HUES6 (cell line): Measurements from ENCODE around the gene BTNL3.

Source experiments
- H3K27ac ChIP-seq: 2 replicates; pipeline ENCODE4 v1.7.0; 2013; ENCODE audit warnings: low read depth, mild to moderate bottlenecking, low read length, inconsistent platforms
- H3K27me3 ChIP-seq: 2 replicates; pipeline ENCODE4 v1.6.1; 2013; ENCODE audit warnings: low read length; ENCODE audit not compliant: control insufficient read depth, insufficient read depth
- H3K36me3 ChIP-seq: 2 replicates; pipeline ENCODE4 v1.6.1; 2013; ENCODE audit warnings: low read length; ENCODE audit not compliant: control insufficient read depth, insufficient read depth
- H3K4me1 ChIP-seq: 2 replicates; pipeline ENCODE4 v1.6.1; 2013; ENCODE audit warnings: low read length; ENCODE audit not compliant: control insufficient read depth, insufficient read depth
- H3K4me3 ChIP-seq: 2 replicates; pipeline ENCODE4 v1.5.1; 2013; ENCODE audit warnings: low read depth, low read length
- H3K9ac ChIP-seq: one replicate; pipeline ENCODE4 v1.6.1; 2013; ENCODE audit warnings: mild to moderate bottlenecking, low read length
- H3K9me3 ChIP-seq: 2 replicates; pipeline ENCODE4 v1.6.1; 2013; ENCODE audit warnings: low read depth, low read length; ENCODE audit not compliant: control insufficient read depth, insufficient read depth

The BTNL3 gene

DNA sequence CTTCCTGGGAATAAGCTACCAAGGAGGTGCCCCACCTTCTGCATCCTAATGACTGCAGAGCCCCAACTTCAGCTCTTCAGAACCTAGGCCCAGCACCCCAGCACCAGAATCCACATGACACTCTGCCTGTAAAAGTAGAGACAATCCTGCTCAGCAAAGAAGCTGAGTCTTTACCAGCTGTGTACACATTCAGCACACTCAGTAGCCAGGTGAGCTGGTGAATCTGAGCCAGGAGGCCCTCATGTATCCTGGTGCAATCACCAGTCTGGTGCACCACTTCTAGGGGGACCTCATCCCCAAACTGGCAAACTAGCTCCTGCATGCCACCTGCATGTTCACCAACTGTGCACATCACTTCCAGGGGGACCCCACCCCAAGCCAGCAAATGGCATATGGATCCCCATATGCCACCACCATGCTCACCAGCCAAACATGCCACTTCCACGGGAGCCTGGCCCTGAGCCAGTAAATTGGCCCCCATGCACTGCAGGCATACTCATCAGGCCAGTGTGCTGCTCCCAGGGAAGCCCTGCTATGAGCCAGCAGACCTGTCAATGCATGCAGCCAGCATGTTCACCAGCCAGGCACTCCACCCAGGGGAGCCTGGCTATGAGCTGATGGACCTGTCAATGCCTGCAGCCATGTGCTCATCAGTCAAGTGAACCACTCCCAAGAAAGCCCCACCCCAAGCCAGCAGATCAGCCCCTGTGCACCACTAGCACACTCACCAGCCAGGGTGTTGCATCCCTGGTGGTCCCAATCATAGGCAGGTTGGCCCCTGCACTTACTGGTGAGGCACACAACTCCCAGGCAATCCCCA is 35.8 kb downstream of the BTNL3 start:
- 0 out of 2 replicates have a peak, but pooled peaks cover 4% of the 10 kb centered on the region for H3K27me3 ChIP-seq
- no peak overlapping the region for H3K4me3 ChIP-seq
- no peaks in the 10 kb centered on the region for H3K4me1 ChIP-seq
- no peaks in the 10 kb centered on the region for H3K36me3 ChIP-seq
- no peak overlapping the region for H3K27ac ChIP-seq
- peaks cover 14% of the 10 kb centered on the region for H3K9me3 ChIP-seq
- H3K9ac ChIP-seq: no peak overlapping the region

DNA sequence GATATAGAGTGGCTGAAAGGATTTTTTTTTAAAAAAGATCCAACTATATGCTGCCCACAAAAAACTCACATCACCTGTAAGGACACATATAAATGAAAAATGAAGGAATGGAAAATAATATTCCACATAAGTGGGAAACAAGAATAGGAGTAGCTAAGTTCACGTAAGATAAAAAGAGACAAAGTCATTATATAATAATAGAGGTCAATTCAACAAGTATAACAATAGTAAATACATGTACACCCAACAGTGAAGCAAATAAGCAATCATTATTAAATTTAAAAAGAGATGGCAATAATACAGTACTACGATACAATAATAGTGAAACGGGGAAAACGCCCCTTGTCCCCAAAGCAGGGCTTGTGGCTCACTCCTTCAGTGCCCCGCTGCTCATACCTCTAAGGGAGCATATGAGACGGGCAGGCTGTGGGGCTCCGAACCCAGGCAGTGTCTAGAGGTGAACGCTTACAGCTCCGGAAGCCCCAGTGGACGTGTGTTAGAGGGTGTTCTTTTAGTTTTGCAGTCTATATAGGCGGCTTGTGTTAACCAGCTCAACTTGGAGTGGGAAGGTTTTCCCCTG is 38.9 kb downstream of the BTNL3 start:
- Histone ChIP-seq H3K4me1 (no peaks in the 10 kb centered on the region), H3K27me3 (0 out of 2 replicates have a peak, but pooled peaks cover 4% of the 10 kb centered on the region), H3K9ac (no peak overlapping the region), H3K27ac (no peak overlapping the region), H3K4me3 (peak overlapping the region; percentile 50), H3K36me3 (no peaks in the 10 kb centered on the region), H3K9me3 (no peaks in the 10 kb centered on the region)

- peak overlapping the region; percentile 50 for H3K4me3 ChIP-seq
- peaks cover 5% of the 10 kb centered on the region; the same call in 1 of the 2 replicates for H3K9me3 ChIP-seq
- H3K27ac ChIP-seq: no peak overlapping the region
- 0 out of 2 replicates have a peak, but pooled peaks cover 4% of the 10 kb centered on the region for H3K27me3 ChIP-seq
- no peaks in the 10 kb centered on the region for H3K36me3 ChIP-seq
- H3K9ac ChIP-seq: no peak overlapping the region
- H3K4me1 ChIP-seq: no peaks in the 10 kb centered on the region
These were observed 39.6 kb downstream of the BTNL3 start for GRCh38 chr5:181028032-181028819.

DNA sequence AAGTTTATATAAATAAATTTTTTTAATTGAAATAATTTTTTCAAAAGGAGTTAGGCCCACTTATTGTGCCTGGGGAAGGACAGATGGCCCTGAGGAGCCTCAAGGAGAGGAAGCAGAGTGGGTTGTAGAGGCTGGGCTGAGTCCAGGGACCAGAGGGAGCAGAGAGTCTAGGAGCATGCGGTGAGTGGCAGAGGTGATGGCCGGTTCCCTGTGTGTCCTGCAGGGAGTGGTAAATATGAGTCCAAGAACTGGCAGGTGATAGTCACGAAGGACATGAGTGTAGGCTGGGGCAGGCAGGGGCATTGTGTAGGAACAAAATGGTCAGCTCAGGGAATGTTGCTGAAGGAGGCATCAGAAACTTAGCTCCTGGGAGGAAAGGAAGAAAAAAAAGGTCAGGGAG is 43.1 kb downstream of the BTNL3 start:
- Histone ChIP-seq H3K27ac (no peak overlapping the region), H3K9me3 (peaks cover 5% of the 10 kb centered on the region; the same call in 1 of the 2 replicates), H3K4me1 (peaks cover 6% of the 10 kb centered on the region; the same call in 1 of the 2 replicates), H3K9ac (no peak overlapping the region), H3K36me3 (no peaks in the 10 kb centered on the region), H3K27me3 (no peaks in the 10 kb centered on the region), H3K4me3 (no peak overlapping the region)

DNA sequence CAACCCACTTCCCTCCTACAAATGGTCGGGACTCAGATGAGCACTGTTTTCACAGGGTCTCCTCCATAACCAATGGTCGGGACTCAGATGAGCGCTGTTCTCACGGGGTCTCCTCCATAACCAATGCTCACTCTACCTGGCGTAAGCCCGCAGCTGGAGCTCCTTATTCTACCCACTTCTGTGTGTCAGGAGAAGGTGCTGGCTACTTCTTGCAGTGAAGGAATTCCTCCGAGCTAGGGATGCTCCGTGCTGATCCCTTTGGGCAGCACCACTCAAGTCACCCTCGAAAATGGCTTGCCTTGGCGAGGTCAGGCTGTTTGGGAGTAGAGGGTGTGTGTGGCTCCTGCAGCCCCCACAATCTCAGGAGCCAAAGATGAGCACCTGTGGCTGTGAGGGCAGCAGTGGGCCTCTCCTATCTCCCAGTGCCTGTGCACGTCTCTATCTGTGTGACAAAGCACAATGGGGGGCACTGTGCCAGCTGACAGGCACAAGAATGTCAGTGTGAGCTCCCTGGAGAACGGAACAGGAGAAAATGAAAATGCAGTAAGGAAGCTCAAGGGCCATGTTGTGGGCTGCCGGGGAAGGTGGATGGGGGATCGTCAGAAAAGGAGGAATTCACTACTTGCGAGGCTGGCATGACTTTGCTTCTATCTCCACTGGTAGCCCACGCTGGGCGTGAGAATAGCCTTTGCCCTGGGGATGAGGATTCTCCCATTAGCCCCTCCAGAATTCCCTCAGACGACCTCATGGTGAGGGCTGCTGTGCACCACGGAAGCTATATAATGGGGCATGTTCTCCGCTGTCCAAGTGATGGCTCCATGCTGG is 47.6 kb downstream of the BTNL3 start:
- no peak overlapping the region for H3K9ac ChIP-seq
- no peak overlapping the region for H3K27ac ChIP-seq
- peaks cover 11% of the 10 kb centered on the region; the same call in 1 of the 2 replicates for H3K4me1 ChIP-seq

DNA sequence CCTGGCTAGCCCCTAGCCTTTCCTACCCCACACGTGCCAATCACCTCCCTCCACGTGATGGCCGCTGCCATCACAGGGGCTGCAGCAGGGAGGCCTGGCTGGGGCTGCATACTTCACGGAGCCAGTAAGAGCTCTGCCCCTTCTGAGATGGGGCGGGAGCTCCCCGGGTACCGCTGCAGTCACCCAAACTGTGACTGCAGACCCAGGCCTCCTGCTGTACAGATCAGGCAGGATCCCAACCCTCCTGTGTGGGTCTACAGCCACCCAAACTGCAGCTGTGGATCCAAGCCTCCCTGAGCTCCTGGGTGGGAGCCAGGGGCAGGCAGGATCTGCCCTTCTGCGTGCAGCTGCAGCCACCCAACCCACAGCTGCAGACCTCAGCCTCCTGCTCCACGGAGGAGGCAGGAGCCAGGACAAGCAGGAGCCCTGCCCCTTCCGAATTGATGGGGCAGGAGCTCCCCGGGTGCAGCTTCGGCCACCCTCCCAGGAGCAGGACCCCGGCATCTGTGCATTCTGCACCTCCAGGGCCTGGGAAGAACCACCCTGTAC is 48.2 kb downstream of the BTNL3 start:
- Histone ChIP-seq H3K9ac (no peak overlapping the region), H3K4me3 (no peak overlapping the region), H3K27me3 (peaks cover 15% of the 10 kb centered on the region), H3K36me3 (no peaks in the 10 kb centered on the region), H3K27ac (no peak overlapping the region), H3K4me1 (peaks cover 11% of the 10 kb centered on the region; the same call in 1 of the 2 replicates), H3K9me3 (peaks cover 5% of the 10 kb centered on the region; the same call in 1 of the 2 replicates)

More for the DNA sequence above, 47.6 kb downstream of the BTNL3 start:
- H3K27me3 ChIP-seq: peaks cover 11% of the 10 kb centered on the region
- H3K9me3 ChIP-seq: peaks cover 5% of the 10 kb centered on the region; the same call in 1 of the 2 replicates
- no peak overlapping the region for H3K4me3 ChIP-seq
- no peaks in the 10 kb centered on the region for H3K36me3 ChIP-seq

DNA sequence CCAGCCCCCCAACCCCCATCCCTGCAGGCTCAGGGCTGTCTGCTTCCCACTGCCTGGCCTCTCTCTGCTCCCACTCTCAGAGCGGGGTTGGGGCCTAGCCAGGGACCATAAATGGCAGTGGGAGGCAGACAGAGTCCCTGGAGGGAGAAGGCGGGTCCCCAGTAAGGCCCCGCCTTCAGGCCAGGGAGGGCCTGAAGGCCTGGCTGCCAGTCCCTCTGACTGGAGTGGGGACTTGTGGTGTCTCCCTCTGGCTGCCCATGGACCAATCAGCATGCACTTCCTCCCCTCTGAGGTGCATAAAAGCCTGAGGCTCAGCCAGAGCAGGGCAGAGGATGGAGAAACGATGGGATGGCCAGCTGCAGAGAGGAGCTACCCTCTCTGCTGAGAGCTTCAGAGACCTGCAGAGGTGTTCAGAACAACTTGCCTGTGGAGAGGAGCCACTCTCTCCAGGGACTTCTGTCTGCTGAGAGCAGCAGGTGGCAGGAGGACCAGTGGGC is 48.8 kb downstream of the BTNL3 start:
- H3K9me3 ChIP-seq: peaks cover 5% of the 10 kb centered on the region; the same call in 1 of the 2 replicates
- H3K9ac ChIP-seq: no peak overlapping the region
- no peak overlapping the region for H3K4me3 ChIP-seq
- no peaks in the 10 kb centered on the region for H3K36me3 ChIP-seq
- peaks cover 20% of the 10 kb centered on the region for H3K27me3 ChIP-seq
- H3K27ac ChIP-seq: no peak overlapping the region
- H3K4me1 ChIP-seq: peaks cover 11% of the 10 kb centered on the region; the same call in 1 of the 2 replicates

DNA sequence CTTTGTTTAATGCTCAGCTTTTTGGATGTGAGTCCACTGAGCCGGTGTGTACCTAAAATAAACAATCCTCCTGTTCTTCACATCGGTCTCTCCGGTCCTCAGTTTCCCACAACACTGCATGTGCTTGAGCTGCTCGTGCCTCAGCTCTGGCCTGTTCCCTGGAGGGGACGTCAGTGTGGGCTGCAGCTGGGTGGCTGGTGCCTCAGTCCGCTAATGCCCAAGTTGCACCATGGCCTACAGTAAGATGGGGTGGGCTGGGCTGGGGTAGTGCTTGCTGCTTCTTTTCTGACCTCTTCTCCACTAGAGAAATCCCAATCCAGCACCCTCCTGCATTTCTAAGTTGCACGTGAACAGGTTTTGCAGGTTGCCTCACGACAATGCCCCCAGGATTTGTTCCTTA is 50.8 kb downstream of the BTNL3 start:
- Histone ChIP-seq H3K4me1 (peaks cover 11% of the 10 kb centered on the region; the same call in 1 of the 2 replicates), H3K27ac (no peak overlapping the region), H3K27me3 (peaks cover 40% of the 10 kb centered on the region), H3K9ac (no peak overlapping the region), H3K36me3 (no peaks in the 10 kb centered on the region), H3K4me3 (no peak overlapping the region), H3K9me3 (no peaks in the 10 kb centered on the region)

DNA sequence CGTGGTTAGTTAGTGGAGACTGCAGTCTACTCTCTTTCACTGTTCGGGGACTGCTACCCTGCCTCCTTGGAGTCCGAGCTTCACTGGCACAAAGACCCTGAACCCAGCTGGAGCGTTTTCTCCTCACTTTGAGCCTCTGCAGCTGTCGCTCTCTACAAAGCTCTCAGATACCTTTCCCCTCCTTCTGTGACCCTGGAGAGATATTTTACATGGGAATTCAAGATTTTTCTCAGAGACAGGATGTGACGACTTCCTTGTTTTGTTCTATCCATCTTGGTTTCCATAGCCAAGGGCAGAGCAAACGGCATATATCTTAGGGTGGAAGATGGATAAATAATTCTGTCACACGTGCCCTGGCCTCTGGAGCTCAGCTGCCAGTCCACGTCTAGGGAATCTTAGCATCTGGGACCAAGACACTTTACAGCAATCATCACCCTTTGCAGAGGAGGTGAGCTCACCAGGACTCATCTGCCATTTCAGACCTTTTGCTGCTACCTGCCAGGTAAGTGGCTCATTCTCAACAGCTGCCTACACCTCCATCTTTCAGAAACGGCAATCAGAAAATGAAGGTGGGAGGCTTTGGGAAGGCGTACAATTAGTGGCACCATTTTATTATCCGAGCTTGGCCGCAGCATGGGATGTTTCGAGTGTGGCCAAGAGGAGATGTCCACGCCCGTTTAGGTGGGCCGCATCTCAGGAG is 51.4 kb downstream of the BTNL3 start, which contains the start of gene BTNL9:
TSS of gene BTNL9 (plus strand) at position 336 of the 700 bp plus-strand sequence. CDS start 5,224 bp downstream, outside the sequence.
- no peaks in the 10 kb centered on the region for H3K36me3 ChIP-seq
- H3K4me3 ChIP-seq: no peak within 1 kb of the TSS
- no peak within 1 kb of the TSS for H3K9ac ChIP-seq
- no peak within 1 kb of the TSS for H3K27ac ChIP-seq
- peaks cover 46% of the 10 kb centered on the region for H3K27me3 ChIP-seq
- no peaks in the 10 kb centered on the region for H3K9me3 ChIP-seq
- H3K4me1 ChIP-seq: peaks cover 11% of the 10 kb centered on the region; the same call in 1 of the 2 replicates
